HepG2 (cell line): ENCODE results near the gene VPS37D. TPM values are rescaled to one million over a fixed set of nuclear protein-coding genes. Genes with fewer than 3 reads are reported as not detected.

ENCODE experiments used
- ASH2L ChIP-seq: fragments of 300-600, 200-600 bp; sonication (generic); IDR thresholded peaks from 2 replicates; pipeline ENCODE4 v1.7.0; 2017; ENCODE audit warnings: low read depth, mild to moderate bottlenecking, moderate library complexity, mixed read lengths, low read length; ENCODE audit not compliant: insufficient read length
- FUBP1 ChIP-seq: sonication (generic); formaldehyde crosslinking; IDR thresholded peaks from 2 replicates; pipeline ENCODE4 v1.5.1; 2020; ENCODE audit warnings: missing genetic modification reagents, mild to moderate bottlenecking, borderline replicate concordance
- MLX ChIP-seq: IDR thresholded peaks from 2 replicates; pipeline ENCODE4 v1.6.1; 2016
- NBN ChIP-seq: fragments of 450-650 bp; conservative IDR thresholded peaks from 2 replicates; pipeline ENCODE4 v1.6.1; 2017
- NCOA5 ChIP-seq: sonication (generic); formaldehyde crosslinking; IDR thresholded peaks from 2 replicates; pipeline ENCODE4 v1.4.0; 2020; ENCODE audit warnings: missing genetic modification reagents
- PRDM15 ChIP-seq: sonication (generic); formaldehyde crosslinking; IDR thresholded peaks from 2 replicates; pipeline ENCODE4 v1.4.0; 2020; ENCODE audit warnings: missing genetic modification reagents
- TARDBP ChIP-seq: sonication (generic); formaldehyde crosslinking; IDR thresholded peaks from 2 replicates; pipeline ENCODE4 v1.8.0; 2022; ENCODE audit warnings: mild to moderate bottlenecking, missing genetic modification reagents
- THAP7 ChIP-seq: sonication (generic); formaldehyde crosslinking; IDR thresholded peaks from 2 replicates; pipeline ENCODE4 v1.8.1; 2023; ENCODE audit warnings: mild to moderate bottlenecking, missing genetic modification reagents
- ZBTB46 ChIP-seq: sonication (generic); formaldehyde crosslinking; IDR thresholded peaks from 2 replicates; pipeline ENCODE4 v1.4.0; 2020; ENCODE audit warnings: mild to moderate bottlenecking, missing genetic modification reagents, borderline replicate concordance
- ZIK1 ChIP-seq: sonication (generic); formaldehyde crosslinking; IDR thresholded peaks from 2 replicates; pipeline ENCODE4 v1.5.0; 2020; ENCODE audit warnings: mild to moderate bottlenecking, low read depth, missing genetic modification reagents, borderline replicate concordance
- ZNF567 ChIP-seq: sonication (generic); formaldehyde crosslinking; IDR thresholded peaks from 2 replicates; pipeline ENCODE4 v1.8.1; 2023; ENCODE audit warnings: mild to moderate bottlenecking, missing genetic modification reagents, borderline replicate concordance
- ZNF615 ChIP-seq: sonication (generic); formaldehyde crosslinking; IDR thresholded peaks from 2 replicates; pipeline ENCODE4 v1.5.0; 2020; ENCODE audit warnings: mild to moderate bottlenecking, missing genetic modification reagents, borderline replicate concordance
- ZNF672 ChIP-seq: sonication (generic); formaldehyde crosslinking; IDR thresholded peaks from 2 replicates; pipeline ENCODE4 v1.8.1; 2022; ENCODE audit warnings: missing genetic modification reagents
- ZNF704 ChIP-seq: sonication (generic); formaldehyde crosslinking; IDR thresholded peaks from 2 replicates; pipeline ENCODE4 v1.8.1; 2023; ENCODE audit warnings: mild to moderate bottlenecking, inconsistent platforms, moderate library complexity, missing genetic modification reagents, borderline replicate concordance
- ZNF788 ChIP-seq: sonication (generic); formaldehyde crosslinking; IDR thresholded peaks from 2 replicates; pipeline ENCODE4 v1.5.0; 2020; ENCODE audit warnings: mild to moderate bottlenecking, missing genetic modification reagents, borderline replicate concordance
- ZSCAN25 ChIP-seq: sonication (generic); formaldehyde crosslinking; IDR thresholded peaks from 2 replicates; pipeline ENCODE4 v1.8.0; 2022; ENCODE audit warnings: mild to moderate bottlenecking, missing genetic modification reagents
- polyA plus RNA-seq, 8 experiments: library from polyadenylated mRNA; depleted of rRNA in 3 of 8; stranded (reverse) in 7 of 8; unstranded in 1 of 8; fragments of >200 nt; fragmentation: Illumina TruSeq in 4 of 8; extraction: Trizol in 4 of 8; gene quantifications; 2 replicates each; pipeline versions ENCODE4 v1.2.1 to v1.2.3, GENCODE V29; 2011 to 2016; ENCODE audit warnings: low read depth in 4 of 8, missing spikeins in 1 of 8, mixed read lengths in 1 of 8; ENCODE audit not compliant: insufficient read depth in 1 of 8
- total RNA-seq, 5 experiments: library from RNA; depleted of rRNA; stranded (reverse); fragments of >200 nt; fragmentation: Illumina TruSeq; extraction: Trizol; gene quantifications; 2 replicates each; pipeline ENCODE4 v1.2.3, GENCODE V29; 2016; ENCODE audit warnings: low read depth in 1 of 5

VPS37D gene
- total and polyA plus RNA-seq, 2 of the 13 experiments (the other 11 are each of a cell fraction or from before 2014, with no cell fraction given), result 3.8 to 6.3 TPM

- TF ChIP-seq ASH2L (peak; percentile 77), THAP7 (CRISPR knock-in tag) (0 out of 2 replicates have a peak, but pooled peaks have one; percentile 18), TARDBP (CRISPR knock-in tag) (peak; percentile 96), NCOA5 (CRISPR knock-in tag) (no peak), ZNF788 (peak; percentile 77; the same call in 1 of the 2 replicates), NBN (no peak), ZNF672 (CRISPR knock-in tag) (0 out of 2 replicates have a peak, but pooled peaks have one; percentile 35), ZNF567 (CRISPR knock-in tag) (no peak; the same call in 1 of the 2 replicates), ZNF704 (CRISPR knock-in tag) (0 out of 2 replicates have a peak, but pooled peaks have one; percentile 68), ZNF615 (CRISPR knock-in tag) (peak; percentile 74; the same call in 1 of the 2 replicates), ZBTB46 (no peak), ZIK1 (CRISPR knock-in tag) (no peak; the same call in 1 of the 2 replicates), PRDM15 (0 out of 2 replicates have a peak, but pooled peaks have one; percentile 35), FUBP1 (CRISPR knock-in tag) (no peak), ZSCAN25 (CRISPR knock-in tag) (0 out of 2 replicates have a peak, but pooled peaks have one; percentile 58), MLX (CRISPR knock-in tag) (peak; percentile 82)
These were observed 44.5 kb upstream of the VPS37D start (continued) for GRCh38 chr7:73622909-73623797.
